ENCODE data around the gene IREB2.

The IREB2 gene

GRCh38 chr15:78541744-78542034 lies 103.7 kb downstream of the IREB2 start:
- no peak for TF ChIP-seq CTCF (IDR thresholded peaks at IDR 0.05; ENCODE audit: insufficient read depth, missing control alignments)
- no peak for DNase-seq (ENCODE audit: insufficient read length, low spot score)
- no peak for FAIRE-seq

- no peak for DNase-seq (ENCODE audit: insufficient read length, low spot score)
- no peak for FAIRE-seq
- TF ChIP-seq CTCF (IDR thresholded peaks at IDR 0.05; ENCODE audit: insufficient read depth, missing control alignments), result no peak
Observed at GRCh38 chr15:78542647-78543046, 104.6 kb downstream of the IREB2 start.

GRCh38 chr15:78550194-78550593 lies 112.2 kb downstream of the IREB2 start:
- FAIRE-seq, result no peak
- no peak for TF ChIP-seq CTCF (IDR thresholded peaks at IDR 0.05; ENCODE audit: insufficient read depth, missing control alignments)
- DNase-seq (ENCODE audit: insufficient read length, low spot score), result no peak

- no peak for DNase-seq (ENCODE audit: insufficient read length, low spot score)
- FAIRE-seq, result no peak
- no peak for TF ChIP-seq CTCF (IDR thresholded peaks at IDR 0.05; ENCODE audit: insufficient read depth, missing control alignments)
Observed at GRCh38 chr15:78550815-78551214, 112.8 kb downstream of the IREB2 start.

All from D721Med (cell line).